ENCODE measurements around the gene CCR2.

GRCh38 chr3:46386205-46386604 is 32.3 kb downstream of the CCR2 start:
- TF ChIP-seq ZBTB7A (tag by site-specific recombination; IDR thresholded peaks at IDR 0.05; ENCODE audit: low read depth) (no peak), CTCF (tag by site-specific recombination; IDR thresholded peaks at IDR 0.05) (no peak), ZNF16 (tag by site-specific recombination; IDR thresholded peaks at IDR 0.05; ENCODE audit: low read depth) (no peak), GLI2 (tag by site-specific recombination; IDR thresholded peaks at IDR 0.05; ENCODE audit: borderline replicate concordance, low read depth) (no peak), ZNF747 (tag by site-specific recombination; IDR thresholded peaks at IDR 0.05) (no peak), ZNF398 (tag by site-specific recombination; IDR thresholded peaks at IDR 0.05) (no peak), ZNF394 (tag by site-specific recombination; IDR thresholded peaks at IDR 0.05; ENCODE audit: borderline replicate concordance) (no peak), ZBTB26 (tag by site-specific recombination; optimal IDR thresholded peaks at IDR 0.05) (no peak), KLF17 (tag by site-specific recombination; IDR thresholded peaks at IDR 0.05) (no peak), SP2 (tag by site-specific recombination; IDR thresholded peaks at IDR 0.05) (no peak)

Data from HEK293 (cell line).